Myocyte (in vitro differentiated cells): ENCODE measurements around the gene STXBP2. TPM values are rescaled to one million over a fixed set of nuclear protein-coding genes. Genes with fewer than 3 reads are reported as not detected.
"Not testable (repeated sequence)": the region's sequence is repeated elsewhere in the genome, so short reads cannot be mapped to it uniquely, and the experiment has no call there.

ENCODE experiments used
- DNase-seq: peaks from one replicate; pipeline ENCODE4 v3.0.0-alpha.2; 2012; ENCODE audit warnings: low read depth
- total RNA-seq: library from RNA; depleted of rRNA; stranded (reverse); fragments of >200 nt; gene quantifications from 2 replicates; pipeline ENCODE4 v1.2.3, GENCODE V29; 2014

The STXBP2 gene
- total RNA-seq, 1 donor from 2014 or later: not detected

DNA sequence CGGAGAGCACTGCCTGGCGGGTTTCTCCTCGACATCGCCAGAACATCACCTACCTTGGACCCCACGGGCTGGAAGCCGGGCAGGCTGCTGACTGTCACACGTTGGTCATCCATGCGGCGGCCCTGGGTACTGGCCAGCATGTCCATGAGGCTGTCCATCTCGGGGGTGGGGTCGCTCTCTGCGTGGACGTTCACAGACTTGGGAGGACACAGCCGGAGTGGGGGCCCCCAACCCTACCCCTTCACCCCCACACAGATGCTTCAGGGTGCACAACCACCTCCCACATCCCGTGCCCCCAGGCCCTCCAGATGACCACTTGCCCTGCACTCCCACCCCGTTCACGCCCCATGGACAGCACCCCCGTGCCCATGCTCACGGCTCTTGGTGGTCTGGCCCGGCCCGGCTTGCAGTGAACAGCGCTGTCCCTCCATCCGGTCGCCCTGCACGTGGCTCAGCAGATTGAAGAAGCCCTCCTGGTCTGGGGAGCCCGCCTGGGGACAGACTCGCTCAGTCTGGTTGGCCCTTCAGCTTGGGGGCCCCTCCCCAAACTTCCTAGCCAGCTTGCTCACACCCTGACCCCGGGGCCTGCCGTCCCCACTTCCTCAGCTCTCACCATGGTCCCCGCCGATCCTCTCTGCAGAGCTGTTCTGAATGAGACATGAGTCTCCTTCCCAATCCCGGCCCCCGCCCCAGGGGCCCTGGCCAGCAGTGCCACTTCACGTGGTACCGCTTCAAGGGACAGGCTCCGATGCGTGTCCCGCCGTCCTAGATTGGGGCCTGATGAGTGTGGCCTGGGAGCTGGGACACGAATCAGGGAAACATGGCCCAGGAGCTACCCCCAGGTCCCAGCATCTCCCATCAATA is 4.3 kb upstream of the STXBP2 start:
- DNase-seq: no peak

DNA sequence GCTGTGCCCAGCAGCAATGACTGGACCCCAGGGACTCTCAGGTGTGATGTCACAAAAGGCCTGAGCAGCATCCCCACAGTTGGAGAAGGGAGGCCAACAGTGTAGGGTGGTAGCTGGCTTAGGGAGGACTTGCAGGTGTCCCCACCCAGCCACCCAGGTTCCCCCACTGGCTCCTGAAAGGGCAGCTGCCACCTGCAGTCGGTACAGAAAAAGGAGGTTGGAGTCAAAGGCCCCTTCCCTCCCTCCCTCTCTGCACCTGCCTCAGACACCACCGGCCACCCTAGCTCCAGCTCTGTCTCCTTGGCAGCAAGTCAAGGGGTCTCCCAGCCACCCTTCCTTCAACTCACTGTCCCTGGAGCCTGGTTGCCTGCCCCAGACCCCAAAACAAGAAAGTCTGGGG is 3.2 kb upstream of the STXBP2 start, which contains the start of gene PCP2:
TSS of gene PCP2 (minus strand) at position 22 of the 400 bp plus-strand sequence. CDS start 262 bp downstream, outside the sequence.
- DNase-seq: no peak

DNA sequence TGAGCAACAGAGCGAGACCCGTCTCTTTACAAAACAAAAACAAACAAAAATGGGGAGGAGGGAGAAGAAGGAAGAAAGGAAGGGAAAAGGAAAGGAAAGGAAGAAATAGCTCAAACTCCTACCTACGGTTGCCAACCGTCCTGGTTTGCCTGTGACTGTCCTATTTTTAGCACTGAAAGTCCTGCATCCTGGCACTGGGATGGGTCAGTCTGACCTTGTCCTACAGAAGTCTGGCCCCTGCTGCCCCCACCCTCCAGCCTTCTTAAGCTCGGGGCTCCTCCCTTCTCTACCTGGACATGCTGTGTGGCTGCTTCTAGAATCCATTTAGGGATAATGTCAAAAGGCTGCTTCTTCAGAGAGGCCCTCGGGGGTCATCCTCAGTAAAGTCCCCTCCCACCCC is 1.2 kb upstream of the STXBP2 start:
- DNase-seq: no peak

DNA sequence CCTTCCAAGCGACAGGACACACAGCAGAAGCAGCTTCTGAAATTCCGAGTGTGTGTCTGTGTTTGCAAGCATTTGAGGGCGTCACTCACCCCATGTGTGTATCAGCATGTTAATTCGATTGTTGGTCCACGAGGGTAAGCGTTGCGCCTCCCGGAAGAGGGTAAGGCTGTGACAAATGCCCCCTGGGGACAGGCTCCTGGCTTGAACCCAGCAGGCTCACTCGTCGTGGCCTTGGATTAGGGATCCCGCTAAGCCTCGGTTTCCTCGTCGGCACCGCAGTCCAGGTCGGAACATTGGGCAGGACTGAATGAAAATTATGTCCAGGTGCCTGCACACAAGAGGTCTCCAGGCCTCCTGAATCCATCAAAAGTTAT is 606 bp upstream of the STXBP2 start:
- DNase-seq: no peak

DNA sequence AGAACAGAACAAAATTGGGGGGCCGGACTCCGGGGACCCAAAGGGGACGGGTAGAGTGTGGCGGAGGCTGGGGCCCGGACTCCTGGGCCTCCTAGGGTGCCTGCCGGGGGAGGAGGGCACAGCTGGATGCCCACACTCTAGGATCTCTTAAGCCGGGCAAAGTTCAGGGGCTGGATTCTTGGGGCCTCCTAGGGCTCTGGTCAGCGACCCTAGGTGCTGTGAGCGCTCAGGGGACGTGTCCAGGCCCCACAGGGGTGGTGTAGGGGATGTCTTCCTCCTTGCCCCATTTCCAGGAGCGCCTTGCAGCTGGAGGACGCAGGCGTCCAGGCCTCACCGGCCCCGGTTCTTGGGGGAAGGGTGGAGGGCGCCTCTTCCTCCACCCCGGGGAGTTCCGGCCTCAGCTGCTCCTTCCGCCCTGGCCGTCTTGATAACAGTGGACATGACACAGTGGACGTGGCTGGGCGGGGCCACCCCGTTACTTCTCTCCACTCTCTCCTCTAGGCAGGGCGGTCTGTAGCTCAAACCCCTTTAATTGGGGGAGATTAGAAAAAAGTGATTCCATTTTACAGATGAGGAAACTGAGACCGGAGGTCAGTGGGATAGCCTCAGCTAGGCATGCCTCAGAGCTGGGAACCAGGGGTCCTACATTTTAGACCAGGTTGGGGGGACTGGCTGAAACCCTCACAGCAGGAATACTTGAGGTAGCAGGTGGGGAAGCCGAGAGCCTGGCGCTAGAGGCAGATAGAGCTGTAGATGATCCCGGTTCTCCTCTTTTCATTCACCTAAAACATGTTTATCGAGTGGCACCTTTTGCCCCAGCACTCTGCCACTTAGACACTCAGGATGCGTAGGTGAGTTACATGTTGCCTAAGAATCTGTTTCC is 705 bp downstream of the STXBP2 start:
- DNase-seq: no peak

DNA sequence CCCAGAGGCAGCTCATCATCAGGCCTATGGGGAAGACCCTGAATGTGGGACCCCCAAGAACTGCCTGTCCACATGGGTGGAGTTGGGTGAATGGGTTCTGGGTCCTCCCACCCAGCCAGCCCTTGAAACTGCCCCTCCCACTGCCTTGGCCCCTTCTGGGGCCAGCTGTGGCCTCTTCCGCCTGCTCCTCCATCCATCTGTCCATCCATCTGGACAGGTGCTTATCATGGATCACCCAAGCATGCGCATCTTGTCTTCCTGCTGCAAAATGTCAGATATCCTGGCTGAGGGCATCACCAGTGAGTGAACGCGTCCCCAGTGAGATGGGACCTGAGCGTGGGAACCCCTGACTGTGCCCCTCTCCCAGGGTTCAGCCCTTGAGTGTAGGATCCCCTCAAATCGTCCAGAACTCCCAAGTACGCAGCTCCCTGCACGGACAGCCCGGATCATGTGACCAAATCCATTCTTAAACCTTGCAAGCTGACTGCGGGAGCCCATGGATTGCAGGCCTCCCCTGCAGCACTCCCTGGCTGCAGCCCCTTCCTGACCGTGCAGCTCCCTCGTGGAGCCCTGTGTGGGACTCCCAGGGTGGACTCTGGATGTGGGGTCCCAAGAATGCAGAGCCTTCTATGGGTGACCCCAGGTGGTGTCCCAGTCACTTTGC is 2.0 kb downstream of the STXBP2 start:
- DNase-seq: no peak

DNA sequence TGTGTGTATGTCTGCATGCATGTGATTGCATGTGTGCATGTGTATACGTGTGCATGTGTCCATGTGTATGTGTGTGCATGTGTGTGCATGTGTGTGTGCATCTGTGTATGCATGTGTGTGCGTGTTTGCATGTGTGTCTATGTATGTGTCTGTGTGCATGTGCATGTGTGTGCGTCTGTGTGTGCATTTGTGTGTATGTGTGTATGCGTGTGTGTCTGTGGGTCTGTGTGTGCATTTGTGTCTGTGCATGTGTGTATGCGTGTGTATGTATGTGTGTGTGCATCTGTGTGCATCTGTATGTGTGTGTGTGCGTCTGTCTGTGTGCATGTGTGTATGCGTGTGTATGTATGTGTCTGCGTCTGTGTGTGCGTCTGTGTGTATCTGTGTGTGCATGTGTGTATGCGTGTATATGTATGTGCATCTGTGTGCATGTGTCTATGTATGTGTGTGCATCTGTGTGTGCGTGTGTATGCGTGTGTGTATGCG is 3.0 kb downstream of the STXBP2 start:
- DNase-seq: no peak

DNA sequence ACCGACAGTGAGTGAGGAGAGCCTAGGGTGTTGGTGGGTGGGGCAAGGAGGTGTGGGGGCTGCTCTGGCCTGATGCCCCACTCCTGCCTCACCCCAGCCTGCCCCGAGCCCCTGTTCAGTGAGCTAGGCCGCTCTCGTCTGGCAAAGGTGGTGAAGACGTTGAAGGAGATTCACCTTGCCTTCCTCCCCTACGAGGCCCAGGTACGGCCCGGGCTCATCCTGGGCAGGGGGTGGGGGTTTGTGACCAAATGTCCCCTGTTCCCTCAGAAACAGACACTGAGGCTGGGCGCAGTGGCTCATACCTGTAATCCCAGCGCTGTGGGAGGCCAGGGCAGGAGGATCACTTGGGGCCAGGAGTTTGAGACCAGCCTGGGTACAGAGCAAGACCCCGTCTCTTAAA is 3.9 kb downstream of the STXBP2 start:
- DNase-seq: no peak

DNA sequence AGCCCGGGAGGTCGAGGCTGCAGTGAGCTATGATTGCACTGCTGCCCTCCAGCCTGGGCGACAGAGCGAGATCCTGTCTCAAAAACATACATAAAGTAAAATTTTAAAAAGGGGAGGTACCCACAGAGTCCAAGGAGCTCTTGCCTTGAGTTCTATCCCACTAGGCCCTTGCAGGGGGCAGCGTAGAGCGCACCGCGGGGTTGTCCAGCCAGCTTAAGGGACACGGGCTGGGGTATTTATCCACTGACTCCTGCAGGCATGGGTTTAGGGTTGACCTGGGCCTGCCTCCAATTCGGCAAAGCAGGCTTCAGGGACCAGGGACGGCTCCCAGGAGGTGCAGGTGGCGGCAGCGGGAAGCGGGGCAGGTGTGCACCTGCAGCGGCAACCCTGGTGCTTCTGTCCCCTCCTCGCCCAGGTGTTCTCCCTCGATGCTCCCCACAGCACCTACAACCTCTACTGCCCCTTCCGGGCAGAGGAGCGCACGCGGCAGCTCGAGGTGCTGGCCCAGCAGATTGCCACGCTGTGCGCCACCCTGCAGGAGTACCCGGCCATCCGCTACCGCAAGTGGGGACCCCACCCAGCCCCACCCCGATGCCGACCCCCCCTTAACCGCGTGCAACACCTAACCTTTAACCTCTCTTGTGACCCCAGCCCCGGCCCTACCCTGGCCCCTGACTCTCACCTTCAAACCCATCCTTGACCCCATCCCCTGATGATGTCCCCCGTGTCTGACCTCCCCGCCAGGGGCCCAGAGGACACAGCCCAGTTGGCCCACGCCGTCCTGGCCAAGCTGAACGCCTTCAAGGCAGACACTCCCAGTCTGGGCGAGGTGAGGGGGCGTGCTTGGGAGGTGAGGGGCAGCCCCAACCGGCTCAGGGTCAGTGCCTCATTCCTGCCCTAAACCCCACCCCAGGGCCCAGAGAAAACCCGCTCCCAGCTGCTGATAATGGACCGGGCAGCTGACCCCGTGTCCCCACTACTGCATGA is 4.7 kb downstream of the STXBP2 start:
- no peak for DNase-seq

DNA sequence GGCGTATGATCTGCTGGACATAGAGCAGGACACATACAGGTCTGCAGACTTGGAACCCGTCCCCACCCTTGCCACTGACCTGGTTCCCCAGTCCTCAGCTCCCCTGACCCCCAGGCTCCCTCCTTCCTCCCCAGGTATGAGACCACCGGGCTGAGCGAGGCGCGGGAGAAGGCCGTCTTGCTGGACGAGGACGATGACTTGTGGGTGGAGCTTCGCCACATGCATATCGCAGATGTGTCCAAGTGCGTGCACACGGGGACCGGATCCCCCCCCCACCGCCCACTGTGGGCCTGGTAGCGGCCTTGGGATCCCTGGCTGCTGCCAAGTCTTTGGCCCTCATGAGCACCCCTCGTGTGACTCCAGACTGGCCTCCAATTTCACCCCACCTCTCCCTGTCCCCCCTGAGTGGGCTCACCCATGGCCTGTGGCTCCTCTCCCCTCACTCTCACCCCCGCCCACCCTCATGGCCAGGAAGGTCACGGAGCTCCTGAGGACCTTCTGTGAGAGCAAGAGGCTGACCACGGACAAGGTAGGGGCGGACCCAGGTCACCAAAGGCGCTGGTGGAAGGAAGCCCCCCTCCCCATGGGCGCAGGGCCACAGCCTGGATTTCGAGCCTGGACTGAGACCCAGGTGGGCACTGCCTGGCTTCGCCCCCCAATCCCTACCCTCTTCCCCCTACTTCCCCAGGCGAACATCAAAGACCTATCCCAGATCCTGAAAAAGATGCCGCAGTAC is 5.6 kb downstream of the STXBP2 start:
- DNase-seq: no peak

DNA sequence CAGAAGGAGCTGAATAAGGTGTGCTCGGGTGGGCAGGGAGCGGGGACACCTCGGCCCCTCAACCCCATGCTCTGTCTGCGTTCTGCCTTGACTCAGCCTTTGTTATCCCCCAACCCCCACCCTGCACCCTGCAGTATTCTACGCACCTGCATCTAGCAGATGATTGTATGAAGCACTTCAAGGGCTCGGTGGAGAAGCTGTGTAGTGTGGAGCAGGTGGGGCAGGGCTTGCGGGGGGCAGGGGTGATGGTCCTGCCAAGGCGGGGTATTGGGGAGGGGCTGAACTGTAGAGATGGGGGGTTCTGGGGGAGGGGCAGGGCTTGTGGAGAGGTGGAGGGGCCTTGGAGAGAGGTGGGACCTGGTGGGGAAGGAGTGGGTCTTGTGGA is 6.1 kb downstream of the STXBP2 start:
- no peak for DNase-seq

DNA sequence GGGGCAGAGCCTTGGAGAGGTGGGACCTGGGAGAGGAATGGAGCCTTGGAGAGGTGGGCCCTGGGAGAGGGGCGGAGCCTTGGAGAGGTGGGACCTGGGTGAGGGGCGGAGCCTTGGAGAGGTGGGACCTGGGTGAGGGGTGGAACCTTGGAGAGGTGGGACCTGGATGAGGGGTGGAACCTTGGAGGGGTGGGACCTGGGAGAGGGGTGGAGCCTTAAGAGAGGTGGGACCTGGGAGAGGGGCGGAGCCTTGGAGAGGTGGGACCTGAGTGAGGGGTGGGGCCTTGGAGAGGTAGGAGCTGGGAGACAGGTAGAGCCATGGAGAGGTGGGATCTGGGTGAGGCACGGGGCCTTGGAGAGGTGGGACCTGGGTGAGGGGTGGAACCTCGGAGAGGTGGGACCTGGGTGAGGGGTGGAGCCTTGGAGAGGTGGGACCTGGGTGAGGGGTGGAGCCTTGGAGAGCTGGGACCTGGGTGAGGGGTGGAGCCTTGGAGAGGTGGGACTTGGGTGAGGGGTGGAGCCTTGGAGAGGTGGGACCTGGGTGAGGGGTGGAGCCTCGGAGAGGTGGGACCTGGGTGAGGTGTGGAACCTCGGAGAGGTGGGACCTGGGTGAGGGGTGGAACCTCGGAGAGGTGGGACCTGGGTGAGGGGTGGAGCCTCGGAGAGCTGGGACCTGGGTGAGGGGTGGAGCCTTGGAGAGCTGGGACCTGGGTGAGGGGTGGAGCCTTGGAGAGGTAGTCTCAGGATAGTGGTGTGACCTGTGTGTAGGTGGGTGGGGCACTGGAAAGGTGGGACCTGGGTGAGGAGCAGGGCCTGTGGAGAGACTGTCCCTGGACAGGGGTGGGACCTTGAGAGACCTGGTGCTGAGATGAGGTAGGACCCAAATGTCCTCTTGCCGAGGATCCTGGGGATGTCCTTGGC is 7.0 kb downstream of the STXBP2 start:
- not testable (repeated sequence) for DNase-seq

DNA sequence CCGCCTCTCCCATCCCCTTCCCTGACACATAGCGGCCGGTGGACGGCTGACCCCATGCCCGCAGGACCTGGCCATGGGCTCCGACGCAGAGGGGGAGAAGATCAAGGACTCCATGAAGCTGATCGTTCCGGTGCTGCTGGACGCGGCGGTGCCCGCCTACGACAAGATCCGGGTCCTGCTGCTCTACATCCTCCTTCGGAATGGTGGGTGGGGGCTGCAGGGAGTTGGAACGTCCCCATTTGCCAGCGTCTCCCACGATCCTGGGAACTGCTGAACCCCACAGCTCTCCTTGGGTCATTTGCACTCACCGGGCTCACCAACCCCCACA is 7.6 kb downstream of the STXBP2 start:
- DNase-seq: no peak

DNA sequence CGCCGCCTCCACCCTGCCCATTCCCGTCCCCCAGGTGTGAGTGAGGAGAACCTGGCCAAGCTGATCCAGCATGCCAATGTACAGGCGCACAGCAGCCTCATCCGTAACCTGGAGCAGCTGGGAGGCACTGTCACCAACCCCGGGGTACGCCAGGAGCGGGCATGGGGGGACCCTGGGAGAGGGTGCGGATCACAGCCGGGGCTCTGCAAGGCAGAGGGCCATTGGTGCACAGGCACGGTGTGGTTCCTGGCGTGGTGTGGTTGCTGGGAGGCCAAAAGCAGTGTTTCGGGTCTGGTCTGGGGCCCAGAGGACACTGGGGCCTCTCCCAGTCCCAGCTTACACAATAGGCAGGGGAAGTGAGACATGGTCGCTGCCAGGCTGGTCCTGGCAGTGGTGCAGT is 8.3 kb downstream of the STXBP2 start:
- no peak for DNase-seq

DNA sequence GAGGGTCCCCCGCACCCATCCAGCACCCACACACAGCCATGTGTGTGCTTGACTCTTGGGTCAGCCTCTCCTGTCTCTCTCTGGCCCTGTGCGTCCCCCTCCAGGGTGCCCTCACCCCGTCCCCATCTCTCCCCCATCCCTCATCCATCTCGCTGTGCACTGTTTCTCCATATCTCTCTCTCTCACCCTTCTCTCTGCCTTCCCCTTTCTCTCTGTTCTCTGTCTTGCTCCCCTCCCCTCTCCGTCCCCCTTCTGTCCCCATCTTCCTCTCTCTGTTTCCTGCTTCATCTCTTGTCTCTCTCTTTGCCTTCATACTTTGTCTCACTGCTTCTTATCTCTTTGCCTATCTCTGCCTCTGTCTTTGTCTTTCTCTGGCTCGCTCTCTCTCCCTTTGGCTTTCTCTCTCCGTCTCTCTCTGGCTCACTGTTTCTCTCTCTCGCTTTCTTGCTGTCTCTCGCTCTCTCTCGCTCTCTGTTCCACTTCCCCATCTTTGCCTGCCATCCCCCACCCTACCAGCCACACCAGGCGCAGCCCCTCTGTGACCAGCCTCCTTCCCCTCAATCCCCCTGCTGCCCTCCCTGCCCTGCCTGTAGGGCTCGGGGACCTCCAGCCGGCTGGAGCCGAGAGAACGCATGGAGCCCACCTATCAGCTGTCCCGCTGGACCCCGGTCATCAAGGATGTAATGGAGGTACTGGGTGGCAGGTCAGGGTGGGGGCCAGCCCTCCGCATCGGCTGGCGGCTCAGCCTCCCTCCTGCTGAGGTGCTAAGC is 8.9 kb downstream of the STXBP2 start:
- DNase-seq: no peak

DNA sequence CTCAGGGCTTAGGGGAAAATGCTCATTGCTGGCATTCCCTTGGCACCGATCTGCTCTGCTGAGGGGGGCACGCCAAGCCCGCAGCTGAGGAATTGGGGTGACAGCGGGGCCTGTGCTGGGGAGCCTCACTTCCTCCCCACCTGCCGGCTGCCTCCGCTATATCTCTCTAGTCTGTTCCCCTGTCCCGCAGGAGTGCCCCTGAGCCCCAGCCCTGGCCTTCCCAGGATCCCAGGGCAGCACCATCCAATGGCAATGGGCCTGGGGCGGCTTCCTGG is 9.5 kb downstream of the STXBP2 start:
- no peak for DNase-seq

DNA sequence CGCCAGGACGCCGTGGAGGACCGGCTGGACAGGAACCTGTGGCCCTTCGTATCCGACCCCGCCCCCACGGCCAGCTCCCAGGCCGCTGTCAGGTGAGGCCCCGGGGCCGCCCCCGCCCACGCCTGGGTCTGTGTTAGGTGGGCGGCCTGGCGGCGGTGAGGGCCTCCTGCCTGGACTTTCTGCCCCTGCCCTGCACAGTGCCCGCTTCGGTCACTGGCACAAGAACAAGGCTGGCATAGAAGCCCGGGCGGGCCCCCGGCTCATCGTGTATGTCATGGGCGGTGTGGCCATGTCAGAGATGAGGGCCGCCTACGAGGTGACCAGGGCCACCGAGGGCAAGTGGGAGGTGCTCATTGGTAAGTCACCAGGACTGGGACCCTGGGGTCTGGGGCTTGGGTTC is 10.2 kb downstream of the STXBP2 start:
- no peak for DNase-seq
